HL-60/S4 treated with retinoic acid at 250 ng/mL for 4 days and 3 days (cell line): ENCODE measurements around the gene DNAH10.

ENCODE experiments used
- in situ Hi-C: fragments of 300-500 bp; cut with MboI; formaldehyde crosslinking; loops from 2 replicates; pipeline ENCODE4 v1.7.0; 2022; ENCODE audit warnings: low sequenced_read_pairs

Gene DNAH10

GRCh38 chr12:123928897-123929296, 166.8 kb downstream of the DNAH10 start:
- in situ Hi-C loops: no loop called here

DNA sequence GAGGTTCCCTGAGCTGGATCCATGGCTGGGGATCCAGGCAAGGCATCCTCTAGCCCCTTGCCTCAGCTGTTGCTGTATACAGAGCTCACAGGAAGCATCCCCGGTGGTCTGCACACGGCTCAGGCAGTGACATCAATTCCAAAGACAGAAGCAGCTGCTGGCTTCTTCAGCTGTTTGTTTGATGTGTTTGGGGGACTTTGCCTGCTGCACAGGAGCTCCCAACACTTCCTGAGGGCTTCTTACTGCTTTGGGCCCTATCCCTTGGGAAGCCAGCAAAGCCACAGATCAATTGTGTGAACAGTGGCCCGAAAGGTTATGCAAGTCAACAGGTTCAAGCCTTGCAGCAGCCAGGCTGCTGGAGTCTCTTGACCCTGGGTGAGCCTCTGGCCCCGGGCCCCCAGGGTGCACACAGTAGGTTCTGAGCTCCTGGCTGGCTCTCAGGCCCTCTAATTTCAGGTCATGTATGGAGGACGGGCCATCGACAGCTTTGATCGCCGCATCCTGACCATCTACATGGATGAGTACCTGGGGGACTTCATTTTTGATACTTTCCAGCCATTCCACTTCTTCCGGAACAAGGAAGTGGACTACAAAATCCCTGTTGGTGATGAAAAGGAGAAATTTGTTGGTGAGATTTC, 168.0 kb downstream of the DNAH10 start:
- in situ Hi-C loops: no loop called here

GRCh38 chr12:123931686-123932321, 169.7 kb downstream of the DNAH10 start:
- in situ Hi-C loops: no loop called here

GRCh38 chr12:123933214-123933613, 171.1 kb downstream of the DNAH10 start:
- in situ Hi-C loops: no loop called here

DNA sequence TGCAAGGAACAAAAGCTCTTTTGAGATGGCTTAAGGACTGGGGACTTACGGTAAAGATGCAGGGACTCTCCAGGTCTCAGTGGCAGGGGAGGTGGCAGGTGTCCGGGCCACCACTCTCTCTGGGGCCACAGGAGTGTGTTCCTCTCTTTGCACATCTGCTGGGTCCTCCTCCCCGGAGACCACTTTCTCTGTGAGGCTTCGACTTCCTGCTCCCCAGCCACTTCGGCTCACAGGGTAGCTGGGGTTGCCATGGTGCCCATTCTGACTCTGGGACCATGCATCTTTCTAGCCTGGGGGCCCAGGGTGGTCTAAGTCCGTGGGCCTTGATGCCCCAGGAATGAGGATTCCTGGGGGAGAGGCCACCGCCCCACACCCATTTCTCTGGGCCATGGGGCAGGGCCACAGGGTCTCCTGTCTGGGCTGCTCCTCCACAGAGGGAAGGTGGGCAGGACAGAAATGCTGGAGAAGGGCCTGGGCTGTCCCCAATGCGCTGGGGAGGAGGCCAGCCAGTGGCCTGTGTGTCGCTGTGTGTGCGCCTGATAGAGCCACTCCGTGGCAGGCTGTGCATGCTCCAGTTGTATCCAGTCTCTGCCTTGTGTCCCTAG, 172.0 kb downstream of the DNAH10 start:
- in situ Hi-C loops: no loop called here

DNA sequence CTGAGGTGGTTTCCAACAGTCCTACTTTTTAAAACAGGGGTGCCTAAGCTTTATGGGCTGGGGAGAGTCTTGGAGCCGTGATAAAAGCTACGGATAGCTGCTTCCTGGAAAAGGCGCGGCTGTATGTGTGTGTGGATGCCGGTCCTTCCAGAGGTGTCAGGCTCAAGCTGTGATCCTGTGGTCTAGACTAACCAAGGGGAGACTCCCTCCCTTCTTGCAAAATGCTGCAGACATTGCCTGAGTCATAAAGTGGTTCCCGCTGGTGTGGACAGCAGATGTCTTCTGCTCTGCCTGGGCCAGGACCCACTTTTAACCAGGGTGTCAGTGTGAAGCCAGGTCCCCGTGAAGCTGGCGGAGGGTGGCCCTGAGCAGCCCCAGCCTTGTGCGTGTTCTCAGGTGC, 172.7 kb downstream of the DNAH10 start:
- in situ Hi-C loops: no loop called here

GRCh38 chr12:123935956-123936355, 173.9 kb downstream of the DNAH10 start:
- in situ Hi-C loops: no loop called here

GRCh38 chr12:123936471-123936870, 174.4 kb downstream of the DNAH10 start:
- in situ Hi-C loops: no loop called here

DNA sequence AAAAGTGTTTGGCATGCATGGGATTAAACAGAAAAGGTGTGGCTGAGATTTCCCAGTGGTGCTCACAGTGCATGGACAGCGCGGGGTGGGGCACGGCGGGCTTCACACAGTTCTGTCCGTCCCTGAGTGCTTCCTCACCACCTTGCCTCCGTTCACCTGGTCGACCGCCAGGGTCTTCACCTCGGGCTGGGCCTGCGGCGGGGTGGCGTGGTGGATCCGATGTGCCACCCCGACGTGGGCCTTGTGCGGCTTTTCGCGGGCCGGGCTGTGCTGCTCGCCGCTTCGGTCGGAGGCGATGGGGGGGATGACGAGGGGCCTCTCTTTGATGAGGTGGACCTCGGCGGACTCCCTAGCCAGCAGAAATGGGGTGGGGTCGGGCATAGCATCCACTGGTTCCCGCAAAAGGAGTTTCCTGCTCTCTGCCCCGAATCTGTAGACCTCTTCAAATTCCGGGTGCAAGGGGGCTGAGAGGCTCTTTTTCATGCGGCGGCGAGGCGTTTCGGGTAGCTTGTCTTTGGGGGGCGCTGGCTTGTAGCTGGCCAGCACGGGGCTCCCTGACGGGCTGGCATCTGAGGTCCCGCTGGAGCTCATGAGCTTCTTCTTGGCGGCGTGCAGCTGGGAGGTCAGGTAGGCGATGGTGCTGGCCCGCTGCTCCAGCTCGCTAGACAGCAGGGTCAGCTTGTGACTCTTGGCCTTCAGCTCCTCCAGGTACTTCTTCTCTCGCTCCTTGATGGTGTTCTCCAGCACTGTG, 175.0 kb downstream of the DNAH10 start:
- in situ Hi-C loops: no loop called here

DNA sequence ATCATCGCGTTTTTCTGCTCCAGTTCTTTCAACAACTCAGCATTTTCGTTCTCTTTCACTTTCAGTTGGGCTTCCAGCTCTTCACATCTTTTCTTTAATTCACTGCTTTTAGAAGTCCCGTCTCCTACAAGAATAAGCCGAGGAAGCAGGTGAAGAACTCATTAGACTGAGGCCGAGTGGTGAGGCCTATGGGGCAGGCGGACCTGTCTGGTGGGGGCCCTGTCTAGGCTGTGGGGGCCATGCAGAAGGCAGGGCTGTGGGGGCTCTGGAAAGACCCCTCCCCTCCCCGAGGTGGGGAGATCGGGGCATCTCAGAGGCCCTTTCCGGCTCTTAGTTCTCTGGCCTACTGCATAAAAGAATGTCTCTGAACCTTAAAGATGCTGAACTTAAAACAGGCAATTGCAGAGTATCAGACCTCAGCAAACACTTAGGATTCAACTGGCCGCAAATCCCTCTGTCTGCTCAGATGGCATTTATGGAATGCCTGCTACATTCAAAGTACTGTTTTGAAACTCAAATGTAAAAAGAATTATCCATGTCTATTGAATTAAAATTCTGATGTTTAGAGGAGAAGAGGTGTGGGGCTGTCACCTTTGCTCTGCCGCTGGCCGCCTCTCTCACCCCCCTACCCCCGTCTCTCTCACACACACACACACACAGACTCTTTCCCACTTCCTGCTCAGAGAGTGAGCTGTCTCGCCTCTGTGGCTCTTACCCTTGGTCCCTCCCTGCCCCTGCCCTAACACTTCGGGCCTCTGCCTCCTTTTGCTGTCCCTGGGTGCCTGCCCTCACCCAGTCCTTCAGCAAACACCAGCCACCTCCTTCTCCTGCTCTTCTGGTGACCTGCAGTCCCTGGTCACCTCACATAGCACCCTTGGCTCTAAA, 175.8 kb downstream of the DNAH10 start:
- in situ Hi-C loops: no loop called here

- in situ Hi-C loops: no loop called here
Observed at GRCh38 chr12:123938679-123939480, 176.8 kb downstream of the DNAH10 start.

DNA sequence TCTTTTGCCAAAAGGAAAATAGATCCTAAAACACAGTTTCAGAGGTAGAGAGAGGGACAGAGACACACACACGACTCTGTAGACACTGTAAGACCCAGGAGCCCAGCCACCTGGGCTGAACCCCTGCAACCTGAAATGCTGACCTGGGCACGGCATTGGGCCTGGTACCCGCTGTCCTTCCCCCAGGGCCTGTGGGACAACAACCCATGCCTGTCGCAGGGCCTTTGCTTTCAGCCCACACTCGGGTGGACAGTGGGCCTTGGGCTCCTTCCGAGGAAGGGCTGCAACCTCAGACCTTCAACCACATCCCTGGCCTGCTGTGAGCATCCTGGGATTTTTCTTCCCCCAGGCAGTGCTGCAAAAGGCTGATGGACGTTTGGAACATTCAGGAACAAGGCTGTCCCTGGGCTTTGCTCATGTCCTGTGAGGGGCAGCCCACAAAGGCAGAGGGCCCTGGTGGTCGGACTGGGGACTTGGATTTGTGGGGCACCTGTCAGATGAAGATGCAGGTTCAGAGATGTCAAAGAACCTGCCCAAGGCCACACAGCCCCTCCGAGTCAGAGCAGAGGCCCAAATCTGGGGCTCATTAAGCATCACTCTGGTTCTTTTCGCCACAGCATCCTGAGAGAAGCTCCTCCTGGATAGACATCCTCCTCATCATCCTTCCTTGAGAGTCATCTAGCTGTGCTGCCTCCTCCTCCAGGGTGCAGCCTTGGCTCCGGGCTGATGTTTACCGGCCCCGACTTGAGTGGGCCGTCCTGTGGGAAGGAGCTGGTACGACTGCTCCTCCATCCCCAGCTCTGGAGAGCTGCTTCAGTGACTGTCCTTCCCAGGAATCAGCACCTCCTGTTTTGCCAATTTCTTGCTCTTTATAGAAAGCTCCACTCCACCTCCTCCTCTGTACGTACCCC, 177.9 kb downstream of the DNAH10 start:
- in situ Hi-C loops: no loop called here

GRCh38 chr12:123940627-123940966, 178.5 kb downstream of the DNAH10 start:
- in situ Hi-C loops: no loop called here

- in situ Hi-C loops: no loop called here
Observed at GRCh38 chr12:123941000-123941399, 178.9 kb downstream of the DNAH10 start.

GRCh38 chr12:123941624-123942237, 179.6 kb downstream of the DNAH10 start:
- in situ Hi-C loops: no loop called here

GRCh38 chr12:123942238-123942653, 180.1 kb downstream of the DNAH10 start:
- in situ Hi-C loops: no loop called here

DNA sequence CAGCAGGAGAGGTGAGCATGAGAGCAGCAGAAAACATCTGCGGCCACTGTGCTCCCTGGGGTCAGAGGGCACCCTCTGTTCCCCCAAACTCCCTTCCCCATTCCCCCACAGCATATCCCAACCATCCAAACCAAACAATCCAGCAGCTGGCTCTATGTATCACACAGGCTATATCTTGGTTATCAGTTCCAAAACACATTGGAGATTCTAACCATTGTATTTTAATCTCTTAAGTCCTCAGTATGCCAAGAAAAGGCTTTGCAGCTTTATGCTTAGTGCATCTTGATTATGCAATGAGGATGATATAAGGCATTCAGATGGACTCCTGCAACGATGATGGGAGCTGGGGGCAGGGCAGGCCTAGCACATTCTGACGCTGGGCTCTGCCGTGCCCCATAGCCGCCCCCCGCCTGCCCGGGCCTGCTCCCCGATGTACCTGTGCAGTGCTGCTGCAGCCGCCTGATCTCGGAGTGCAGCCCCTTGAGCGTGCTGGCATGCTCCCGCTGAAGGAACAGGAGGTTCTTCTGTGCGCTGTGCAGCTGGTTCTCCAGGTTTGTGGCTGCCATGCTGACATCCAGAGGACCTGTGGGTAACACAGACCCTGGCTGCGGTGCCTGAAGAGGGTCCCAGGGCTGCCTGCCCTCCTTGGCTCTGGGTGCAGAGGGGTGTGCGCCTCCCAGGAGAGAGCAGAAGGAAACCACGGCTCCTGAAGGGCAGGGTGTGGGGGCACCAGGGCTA, 181.0 kb downstream of the DNAH10 start:
- in situ Hi-C loops: no loop called here

DNA sequence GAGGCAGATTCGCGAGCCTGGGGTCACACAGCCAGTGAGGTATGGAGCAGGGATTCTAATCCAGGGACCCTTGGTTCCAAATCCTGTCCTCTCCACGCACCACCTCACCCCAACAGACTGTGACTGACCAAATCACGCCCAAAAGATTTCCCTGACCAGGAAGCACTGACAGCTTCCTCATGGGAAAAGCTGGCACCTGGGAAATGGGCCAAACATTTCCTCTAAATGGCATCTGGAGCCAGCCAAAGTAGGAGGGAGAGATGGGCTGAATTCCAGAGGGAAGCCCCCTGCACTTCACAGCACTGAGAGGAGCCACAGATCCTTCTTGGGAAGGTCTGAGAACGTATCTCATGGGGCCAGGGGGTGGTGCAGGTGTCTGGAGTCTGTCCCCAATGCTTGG, 181.7 kb downstream of the DNAH10 start:
- in situ Hi-C loops: no loop called here
